GM12878 (cell line): ENCODE measurements around the gene MBIP. TPM values are rescaled to one million over a fixed set of nuclear protein-coding genes. Genes with fewer than 3 reads are reported as not detected.

ENCODE experiments used
- ATF7 ChIP-seq: fragments of 450-650 bp; IDR thresholded peaks from 2 replicates; pipeline ENCODE4 v1.6.1; 2016; ENCODE audit warnings: low read depth, mild to moderate bottlenecking
- BMI1 ChIP-seq: fragments of 450-650 bp; IDR thresholded peaks from 2 replicates; pipeline ENCODE4 v1.6.1; 2016; ENCODE audit warnings: mild to moderate bottlenecking, moderate library complexity, borderline replicate concordance
- CHD1 ChIP-seq: IDR thresholded peaks from 2 replicates; pipeline ENCODE4 v1.6.1; 2012; ENCODE audit warnings: low read depth, low read length, improper control_type of control experiment
- CTCF ChIP-seq, 3 experiments: IDR thresholded peaks in 2 of 3; conservative IDR thresholded peaks in 1 of 3; 2 replicates each; pipeline ENCODE4 v1.5.1; 2011; ENCODE audit warnings: low read depth in 3 of 3, low read length in 3 of 3, mild to moderate bottlenecking in 3 of 3, control low read depth in 2 of 3, moderate library complexity in 2 of 3, inconsistent platforms in 1 of 3, mixed read lengths in 1 of 3; ENCODE audit not compliant: control insufficient read depth in 2 of 3, insufficient read depth in 1 of 3; ENCODE audit errors: extremely low read depth in 1 of 3
- MYC ChIP-seq: IDR thresholded peaks from 2 replicates; pipeline ENCODE4 v1.6.1; 2011; ENCODE audit warnings: mild to moderate bottlenecking, low read length, moderate library complexity, inconsistent platforms; ENCODE audit not compliant: insufficient read depth, insufficient replicate concordance, insufficient read length, severe bottlenecking
- NFIC ChIP-seq: IDR thresholded peaks from 2 replicates; pipeline ENCODE4 v1.6.1; 2012; ENCODE audit warnings: low read depth, mild to moderate bottlenecking, inconsistent platforms, low read length, moderate library complexity
- NFYA ChIP-seq: IDR thresholded peaks from 2 replicates; pipeline ENCODE4 v1.6.1; 2011; ENCODE audit warnings: low read depth, mild to moderate bottlenecking, low read length, improper control_type of control experiment, borderline replicate concordance
- PAX5 ChIP-seq: IDR thresholded peaks from 2 replicates; pipeline ENCODE4 v1.6.1; 2011; ENCODE audit warnings: low read depth, low read length, borderline replicate concordance
- SIX5 ChIP-seq: IDR thresholded peaks from 2 replicates; pipeline ENCODE4 v1.6.1; 2011; ENCODE audit warnings: mild to moderate bottlenecking, low read depth, low read length, moderate library complexity; ENCODE audit not compliant: severe bottlenecking
- ZNF592 ChIP-seq: fragments of 450-650 bp; IDR thresholded peaks from 2 replicates; pipeline ENCODE4 v1.6.1; 2017; ENCODE audit warnings: mild to moderate bottlenecking, moderate library complexity
- polyA plus RNA-seq, 11 experiments: library from polyadenylated mRNA; depleted of rRNA in 4 of 11; unstranded in 6 of 11; stranded (reverse) in 5 of 11; fragments of >200 nt; fragmentation: Nextera tagmentation in 4 of 11; fragmentation: Illumina TruSeq in 1 of 11; extraction: Ambion mirVana in 4 of 11; extraction: Trizol in 1 of 11; gene quantifications; 1 replicate in 1 of 11; 2 replicates in 10 of 11; pipeline versions ENCODE4 v1.2.1 to v1.2.3, GENCODE V29; 2011 to 2016; ENCODE audit warnings: inconsistent platforms in 2 of 11, missing spikeins in 2 of 11, low read depth in 1 of 11
- total RNA-seq, 4 experiments: library from RNA; depleted of rRNA in 3 of 4; stranded (reverse); fragments of >200 nt in 3 of 4; fragmentation: Illumina TruSeq in 1 of 4; extraction: Trizol in 1 of 4; gene quantifications; 2 replicates each; pipeline versions ENCODE4 v1.2.1 to v1.2.3, GENCODE V29; 2013 to 2021
- TF ChIP-seq, protein P1 (sequence below): fragments of 450-650 bp; IDR thresholded peaks from 2 replicates; pipeline ENCODE4 v1.6.1; 2017; ENCODE audit warnings: low read depth, mild to moderate bottlenecking, moderate library complexity
- TF ChIP-seq, protein P2 (sequence below): fragments of 450-650 bp; IDR thresholded peaks from 2 replicates; pipeline ENCODE4 v1.6.1; 2018; ENCODE audit warnings: mild to moderate bottlenecking, low read depth, moderate library complexity; ENCODE audit not compliant: partially characterized antibody

Gene MBIP
- total and polyA plus RNA-seq, 10 of the 15 experiments (the other 5 are each of a cell fraction or from before 2014, with no cell fraction given): 9.0 to 43.5 (median 32.1) TPM

DNA sequence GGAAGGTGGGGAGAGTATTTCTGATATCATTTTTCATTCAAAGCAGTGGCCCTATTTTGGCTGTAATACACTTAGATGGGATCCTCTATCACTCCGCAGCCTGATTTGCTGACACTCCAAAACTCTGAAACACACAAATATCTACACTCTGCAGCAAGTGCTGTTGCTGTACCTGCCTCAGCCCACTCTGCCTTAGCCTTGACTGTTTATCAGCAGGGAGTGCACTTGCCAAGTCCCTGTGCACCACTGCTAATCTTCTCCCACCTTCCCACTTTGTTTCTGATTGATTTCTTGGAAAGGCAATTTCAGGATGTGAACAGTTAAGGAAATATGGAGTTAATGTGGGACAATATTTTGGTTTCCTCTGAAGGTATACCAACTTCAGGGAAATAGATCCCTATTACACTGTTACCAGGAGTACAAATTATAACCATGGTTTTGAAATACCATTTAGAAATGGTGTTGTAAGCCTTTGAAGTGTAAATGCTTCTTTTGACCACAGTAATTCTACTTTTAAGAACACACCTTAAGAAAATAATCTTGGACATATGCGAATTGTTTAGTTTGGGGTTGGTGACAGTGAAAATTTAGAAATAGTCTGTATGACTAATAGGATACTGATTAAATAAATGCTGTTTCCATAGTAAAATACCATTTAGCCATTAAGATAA lies 59.3 kb downstream of the MBIP start (continued):
- TF ChIP-seq CTCF (IDR thresholded peaks at IDR 0.05 in 2 of 3, conservative IDR thresholded peaks at IDR 0.05 in 1 of 3; ENCODE audit: control insufficient read depth in 2 of 3, extremely low read depth in 1 of 3, insufficient read depth in 1 of 3, low read depth in 3 of 3, low read length in 3 of 3): no peak
- TF ChIP-seq PAX5: no peak
- no peak for TF ChIP-seq BMI1
- TF ChIP-seq, protein P1, sequence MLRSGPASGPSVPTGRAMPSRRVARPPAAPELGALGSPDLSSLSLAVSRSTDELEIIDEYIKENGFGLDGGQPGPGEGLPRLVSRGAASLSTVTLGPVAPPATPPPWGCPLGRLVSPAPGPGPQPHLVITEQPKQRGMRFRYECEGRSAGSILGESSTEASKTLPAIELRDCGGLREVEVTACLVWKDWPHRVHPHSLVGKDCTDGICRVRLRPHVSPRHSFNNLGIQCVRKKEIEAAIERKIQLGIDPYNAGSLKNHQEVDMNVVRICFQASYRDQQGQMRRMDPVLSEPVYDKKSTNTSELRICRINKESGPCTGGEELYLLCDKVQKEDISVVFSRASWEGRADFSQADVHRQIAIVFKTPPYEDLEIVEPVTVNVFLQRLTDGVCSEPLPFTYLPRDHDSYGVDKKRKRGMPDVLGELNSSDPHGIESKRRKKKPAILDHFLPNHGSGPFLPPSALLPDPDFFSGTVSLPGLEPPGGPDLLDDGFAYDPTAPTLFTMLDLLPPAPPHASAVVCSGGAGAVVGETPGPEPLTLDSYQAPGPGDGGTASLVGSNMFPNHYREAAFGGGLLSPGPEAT: no peak
- no peak for TF ChIP-seq MYC
- TF ChIP-seq NFIC: no peak
- TF ChIP-seq, protein P2, sequence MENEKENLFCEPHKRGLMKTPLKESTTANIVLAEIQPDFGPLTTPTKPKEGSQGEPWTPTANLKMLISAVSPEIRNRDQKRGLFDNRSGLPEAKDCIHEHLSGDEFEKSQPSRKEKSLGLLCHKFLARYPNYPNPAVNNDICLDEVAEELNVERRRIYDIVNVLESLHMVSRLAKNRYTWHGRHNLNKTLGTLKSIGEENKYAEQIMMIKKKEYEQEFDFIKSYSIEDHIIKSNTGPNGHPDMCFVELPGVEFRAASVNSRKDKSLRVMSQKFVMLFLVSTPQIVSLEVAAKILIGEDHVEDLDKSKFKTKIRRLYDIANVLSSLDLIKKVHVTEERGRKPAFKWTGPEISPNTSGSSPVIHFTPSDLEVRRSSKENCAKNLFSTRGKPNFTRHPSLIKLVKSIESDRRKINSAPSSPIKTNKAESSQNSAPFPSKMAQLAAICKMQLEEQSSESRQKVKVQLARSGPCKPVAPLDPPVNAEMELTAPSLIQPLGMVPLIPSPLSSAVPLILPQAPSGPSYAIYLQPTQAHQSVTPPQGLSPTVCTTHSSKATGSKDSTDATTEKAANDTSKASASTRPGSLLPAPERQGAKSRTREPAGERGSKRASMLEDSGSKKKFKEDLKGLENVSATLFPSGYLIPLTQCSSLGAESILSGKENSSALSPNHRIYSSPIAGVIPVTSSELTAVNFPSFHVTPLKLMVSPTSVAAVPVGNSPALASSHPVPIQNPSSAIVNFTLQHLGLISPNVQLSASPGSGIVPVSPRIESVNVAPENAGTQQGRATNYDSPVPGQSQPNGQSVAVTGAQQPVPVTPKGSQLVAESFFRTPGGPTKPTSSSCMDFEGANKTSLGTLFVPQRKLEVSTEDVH: no peak
- TF ChIP-seq ZNF592: no peak
- no peak for TF ChIP-seq CHD1
- TF ChIP-seq ATF7: no peak
- TF ChIP-seq SIX5: no peak
- no peak for TF ChIP-seq NFYA
- TF ChIP-seq, all 136 proteins: peak for 0
